PC-3 (cell line): Measurements from ENCODE around the gene FPR2. TPM values are rescaled to one million over a fixed set of nuclear protein-coding genes. Genes with fewer than 3 reads are reported as not detected.
"Not testable (repeated sequence)": the region's sequence is repeated elsewhere in the genome, so short reads cannot be mapped to it uniquely, and the experiment has no call there.

Source experiments
- ATAC-seq: fragments of 200-7000 bp; cut with Tn5 transposase; 2 replicates; pipeline ENCODE4 v1.9.1; 2020; ENCODE audit warnings: mild to moderate bottlenecking, moderate library complexity
- BruUV-seq: library from RNA; stranded (reverse); fragments of 400-500 nt; replicated peaks from 2 replicates; lab custom pipeline; 2021; lab: Mats Ljungman, UMichigan
- CTCF ChIA-PET: fragments of 300-600 bp; sonication (Branson Sonifier 250); formaldehyde crosslinking; loops from one replicate; lab custom pipeline; 2022; ENCODE audit warnings: antibody characterized with exemption; lab: Charles Lee
- POLR2A ChIA-PET: fragments of 300-600 bp; sonication (Branson Sonifier 250); formaldehyde crosslinking; loops from one replicate; lab custom pipeline; 2022; ENCODE audit warnings: antibody characterized with exemption; ENCODE audit not compliant: unreplicated experiment; lab: Charles Lee
- DNase-seq: peaks from one replicate; pipeline ENCODE4 v3.0.0-alpha.2; 2015
- H2AFZ ChIP-seq: fragments of 300-600 bp; sonication (generic); 2 replicates; pipeline ENCODE4 v1.6.0; 2016; ENCODE audit warnings: antibody characterized with exemption, low read length
- H3F3A ChIP-seq: fragments of 300-600 bp; sonication (generic); one replicate; pipeline ENCODE4 v1.6.0; 2017; ENCODE audit warnings: antibody characterized with exemption, low read length, control low read depth, mild to moderate bottlenecking; ENCODE audit not compliant: unreplicated experiment
- H3K27ac ChIP-seq: fragments of 300-600 bp; sonication (generic); 2 replicates; pipeline ENCODE4 v1.5.1; 2016; ENCODE audit warnings: mild to moderate bottlenecking, low read length
- H3K27me3 ChIP-seq: fragments of 300-600 bp; sonication (generic); 2 replicates; pipeline ENCODE4 v1.6.1; 2016; ENCODE audit warnings: low read length, mixed read lengths
- H3K36me3 ChIP-seq: fragments of 300-600 bp; sonication (generic); 2 replicates; pipeline ENCODE4 v1.6.1; 2016; ENCODE audit warnings: low read depth, mixed run types, low read length, mixed read lengths
- H3K4me1 ChIP-seq: fragments of 300-600 bp; sonication (generic); 2 replicates; pipeline ENCODE4 v1.5.1; 2016; ENCODE audit warnings: low read length; ENCODE audit not compliant: insufficient read depth
- H3K4me2 ChIP-seq: fragments of 300-600 bp; sonication (generic); 2 replicates; pipeline ENCODE4 v1.6.0; 2016; ENCODE audit warnings: low read length
- H3K4me3 ChIP-seq: fragments of 300-600 bp; sonication (generic); 2 replicates; pipeline ENCODE4 v1.5.1; 2016; ENCODE audit warnings: mild to moderate bottlenecking, low read length, mixed read lengths
- H3K79me2 ChIP-seq: fragments of 300-600 bp; sonication (generic); 2 replicates; pipeline ENCODE4 v1.6.1; 2017; ENCODE audit warnings: low read length, mixed read lengths
- H3K9ac ChIP-seq: fragments of 300-600 bp; sonication (generic); 2 replicates; pipeline ENCODE4 v1.6.0; 2016; ENCODE audit warnings: mild to moderate bottlenecking, low read length
- H3K9me2 ChIP-seq: fragments of 300-600 bp; sonication (generic); replicated peaks from 2 replicates; pipeline ENCODE4 v1.6.1; 2016; ENCODE audit warnings: mixed run types, low read length, mixed read lengths
- H3K9me3 ChIP-seq: fragments of 300-600 bp; sonication (generic); 2 replicates; pipeline ENCODE4 v1.6.1; 2016; ENCODE audit warnings: low read length, mixed read lengths
- H4K20me1 ChIP-seq: fragments of 300-600 bp; sonication (generic); 2 replicates; pipeline ENCODE4 v1.6.1; 2016; ENCODE audit warnings: low read length, mixed read lengths
- EZH2 ChIP-seq: fragments of 300-600 bp; sonication (generic); IDR thresholded peaks from one replicate; pipeline ENCODE4 v1.6.1; 2017; ENCODE audit warnings: antibody characterized with exemption, mild to moderate bottlenecking, low read length; ENCODE audit not compliant: unreplicated experiment
- EZH2phosphoT487 ChIP-seq: fragments of 300-600 bp; sonication (generic); IDR thresholded peaks from 2 replicates; pipeline ENCODE4 v1.6.1; 2018; ENCODE audit warnings: mild to moderate bottlenecking, antibody characterized with exemption, low read length, borderline replicate concordance
- intact Hi-C: fragments of 100-400 bp; cut with micrococcal nuclease; formaldehyde crosslinking; loops from 2 replicates; pipeline ENCODE4 v1.9.0; 2023
- total RNA-seq: library from RNA; depleted of rRNA; stranded (reverse); fragments of >200 nt; gene quantifications from 2 replicates; pipeline ENCODE4 v1.2.3, GENCODE V29; 2014
- TF ChIP-seq, protein P1 (sequence below): fragments of 300-600 bp; sonication (generic); conservative IDR thresholded peaks from 2 replicates; pipeline ENCODE4 v1.5.1; 2017; ENCODE audit warnings: antibody characterized with exemption, low read depth, mild to moderate bottlenecking, low read length

FPR2 gene
- total RNA-seq, 1 experiment from 2014 or later, result not detected

DNA sequence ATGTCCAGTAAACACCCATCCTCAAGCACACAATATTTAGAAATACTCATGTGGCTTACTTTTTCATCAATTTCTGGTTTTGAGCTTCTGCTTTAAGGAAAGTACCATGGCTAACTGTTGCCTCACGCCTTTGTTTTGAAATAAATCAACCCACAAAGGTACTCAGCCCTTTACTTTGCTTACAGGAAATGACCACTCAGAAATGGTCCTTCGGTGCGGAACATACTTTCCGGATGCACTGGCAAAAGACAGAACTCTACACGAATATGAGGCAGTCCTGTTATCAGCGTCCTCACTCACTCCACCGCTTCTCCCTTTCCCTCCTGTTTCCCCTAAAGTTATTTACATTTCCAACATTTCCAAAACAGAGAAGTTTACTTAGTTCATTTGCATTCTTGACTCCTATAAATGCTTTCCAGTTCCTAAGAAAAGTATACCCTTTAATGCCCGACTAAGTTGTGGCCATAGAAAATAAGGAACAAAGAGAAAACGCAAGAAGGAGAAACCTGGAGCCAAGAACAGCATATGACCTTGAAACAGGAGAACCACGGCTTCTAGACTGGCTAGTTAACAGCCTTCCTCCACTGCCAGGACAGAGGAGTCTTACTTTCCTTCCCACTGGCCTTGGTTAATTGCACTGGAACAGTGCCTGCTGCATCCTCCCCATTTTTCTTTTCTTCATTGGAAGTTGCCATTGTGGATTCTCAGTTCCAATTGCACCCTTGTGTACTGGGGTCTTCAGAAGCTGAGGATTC, 10.6 kb downstream of the FPR2 start:
- ATAC-seq (no peak), DNase-seq (no peak)
- Histone ChIP-seq H3K36me3 (no peaks in the 10 kb centered on the region), H3K9ac (no peak overlapping the region), H4K20me1 (no peaks in the 10 kb centered on the region), H3K4me3 (no peak overlapping the region), H3K9me3 (no peaks in the 10 kb centered on the region), H3K4me1 (no peaks in the 10 kb centered on the region), H3K27me3 (peaks cover 33% of the 10 kb centered on the region; the same call in 1 of the 2 replicates), H3K79me2 (no peaks in the 10 kb centered on the region), H2AFZ (peak overlapping the region; percentile 40), H3K9me2 (no peaks in the 10 kb centered on the region), H3K27ac (no peak overlapping the region), H3K4me2 (no peak overlapping the region), H3F3A (no peaks in the 10 kb centered on the region)
- POLR2A ChIA-PET, result no interaction called here
- TF ChIP-seq EZH2 (no peak), EZH2phosphoT487 (no peak)
- TF ChIP-seq, protein P1, sequence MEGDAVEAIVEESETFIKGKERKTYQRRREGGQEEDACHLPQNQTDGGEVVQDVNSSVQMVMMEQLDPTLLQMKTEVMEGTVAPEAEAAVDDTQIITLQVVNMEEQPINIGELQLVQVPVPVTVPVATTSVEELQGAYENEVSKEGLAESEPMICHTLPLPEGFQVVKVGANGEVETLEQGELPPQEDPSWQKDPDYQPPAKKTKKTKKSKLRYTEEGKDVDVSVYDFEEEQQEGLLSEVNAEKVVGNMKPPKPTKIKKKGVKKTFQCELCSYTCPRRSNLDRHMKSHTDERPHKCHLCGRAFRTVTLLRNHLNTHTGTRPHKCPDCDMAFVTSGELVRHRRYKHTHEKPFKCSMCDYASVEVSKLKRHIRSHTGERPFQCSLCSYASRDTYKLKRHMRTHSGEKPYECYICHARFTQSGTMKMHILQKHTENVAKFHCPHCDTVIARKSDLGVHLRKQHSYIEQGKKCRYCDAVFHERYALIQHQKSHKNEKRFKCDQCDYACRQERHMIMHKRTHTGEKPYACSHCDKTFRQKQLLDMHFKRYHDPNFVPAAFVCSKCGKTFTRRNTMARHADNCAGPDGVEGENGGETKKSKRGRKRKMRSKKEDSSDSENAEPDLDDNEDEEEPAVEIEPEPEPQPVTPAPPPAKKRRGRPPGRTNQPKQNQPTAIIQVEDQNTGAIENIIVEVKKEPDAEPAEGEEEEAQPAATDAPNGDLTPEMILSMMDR, result no peak
- CTCF ChIA-PET, result no interaction called here
- intact Hi-C loops, result no loop called here
- no TSS peak for BruUV-seq

DNA sequence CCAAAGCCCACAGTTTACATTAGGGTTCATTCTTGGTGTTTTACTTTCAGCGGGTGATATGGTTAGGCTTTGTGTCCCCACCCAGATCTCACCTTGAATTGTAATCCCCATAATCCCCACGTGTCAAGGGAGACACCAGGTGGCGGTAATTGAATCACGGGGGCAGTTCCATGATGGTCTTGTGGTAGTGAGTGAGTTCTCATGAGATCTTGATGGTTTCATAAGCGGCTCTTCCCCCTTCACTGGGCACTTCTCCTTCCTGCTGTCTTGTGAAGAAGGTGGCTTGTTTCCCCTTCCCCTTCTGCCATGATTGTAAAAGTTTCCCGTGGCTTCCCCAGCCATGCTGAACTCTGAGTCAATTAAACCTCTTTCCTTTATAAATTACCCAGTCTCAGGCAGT, 12.0 kb downstream of the FPR2 start:
- no peak overlapping the region for H3K4me3 ChIP-seq
- ATAC-seq (no peak), DNase-seq (no peak)
- H2AFZ ChIP-seq, result no peak overlapping the region
- ChIA-PET CTCF (no interaction called here), POLR2A (no interaction called here)
- no peak overlapping the region for H3K27ac ChIP-seq
- H3K79me2 ChIP-seq, result no peaks in the 10 kb centered on the region
- no peaks in the 10 kb centered on the region for H3K36me3 ChIP-seq
- H4K20me1 ChIP-seq, result no peaks in the 10 kb centered on the region
- no peaks in the 10 kb centered on the region for H3K4me1 ChIP-seq
- H3K9ac ChIP-seq, result no peak overlapping the region
- H3K9me2 ChIP-seq, result no peaks in the 10 kb centered on the region
- H3K4me2 ChIP-seq, result no peak overlapping the region
- no peaks in the 10 kb centered on the region for H3F3A ChIP-seq
- no peak for TF ChIP-seq EZH2
- TF ChIP-seq EZH2phosphoT487, result no peak
- TF ChIP-seq, protein P1, result no peak
- H3K27me3 ChIP-seq, result peaks cover 25% of the 10 kb centered on the region; the same call in 1 of the 2 replicates
- H3K9me3 ChIP-seq, result no peaks in the 10 kb centered on the region
- intact Hi-C loops, result no loop called here
- no TSS peak for BruUV-seq

DNA sequence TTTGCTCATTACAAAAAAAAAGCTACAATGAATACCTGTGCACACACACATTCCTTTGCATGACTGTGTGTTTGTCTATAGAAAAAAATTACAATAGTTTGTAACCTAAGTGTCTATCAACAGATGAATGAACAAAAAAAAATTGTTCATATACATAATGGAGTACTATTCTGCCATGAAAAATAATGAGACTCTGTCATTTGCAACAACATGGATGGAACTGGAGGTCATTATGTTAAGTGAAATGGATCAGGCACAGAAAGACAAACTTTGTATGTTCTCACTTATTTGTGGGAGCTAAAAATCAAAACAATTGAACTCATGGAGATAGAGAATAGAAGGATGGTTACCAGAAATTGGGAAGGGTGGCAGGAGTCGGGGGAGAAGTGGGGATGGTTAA, 15.6 kb downstream of the FPR2 start:
- BruUV-seq, DNase-seq, H3F3A ChIP-seq, H3K4me1 ChIP-seq, intact Hi-C loops, H3K9me3 ChIP-seq, CTCF ChIA-PET, H3K27ac ChIP-seq, ATAC-seq, H3K36me3 ChIP-seq, H3K9ac ChIP-seq, POLR2A ChIA-PET, H2AFZ ChIP-seq, H3K4me2 ChIP-seq, H3K4me3 ChIP-seq, H3K79me2 ChIP-seq, H3K9me2 ChIP-seq, H4K20me1 ChIP-seq: not testable (repeated sequence)
- peaks cover 27% of the 10 kb centered on the region; the same call in 1 of the 2 replicates for H3K27me3 ChIP-seq
